Frontal cortex (tissue), 4 donors: ENCODE data around the gene TSPAN14. TPM values are rescaled to one million over a fixed set of nuclear protein-coding genes. Genes with fewer than 3 reads are reported as not detected.

Experiments
- DNase-seq, 2 donors: peaks; one replicate each; pipeline ENCODE4 v3.0.0; 2012; ENCODE audit warnings: low spot score in 2 of 2
- FAIRE-seq: peaks from 2 replicates; lab custom pipeline; 2012; peaks lifted over from hg19 to GRCh38; lab: Jason Lieb, UNC
- total RNA-seq: library from RNA; depleted of rRNA; stranded (reverse); fragments of >200 nt; gene quantifications from one replicate; pipeline ENCODE4 v1.2.3, GENCODE V29; 2014
- donor health status: control.
- donor health status: control.
- donor health status: control.

TSPAN14 gene
- total RNA-seq, 1 donor from 2014 or later: 17.9 TPM

DNA sequence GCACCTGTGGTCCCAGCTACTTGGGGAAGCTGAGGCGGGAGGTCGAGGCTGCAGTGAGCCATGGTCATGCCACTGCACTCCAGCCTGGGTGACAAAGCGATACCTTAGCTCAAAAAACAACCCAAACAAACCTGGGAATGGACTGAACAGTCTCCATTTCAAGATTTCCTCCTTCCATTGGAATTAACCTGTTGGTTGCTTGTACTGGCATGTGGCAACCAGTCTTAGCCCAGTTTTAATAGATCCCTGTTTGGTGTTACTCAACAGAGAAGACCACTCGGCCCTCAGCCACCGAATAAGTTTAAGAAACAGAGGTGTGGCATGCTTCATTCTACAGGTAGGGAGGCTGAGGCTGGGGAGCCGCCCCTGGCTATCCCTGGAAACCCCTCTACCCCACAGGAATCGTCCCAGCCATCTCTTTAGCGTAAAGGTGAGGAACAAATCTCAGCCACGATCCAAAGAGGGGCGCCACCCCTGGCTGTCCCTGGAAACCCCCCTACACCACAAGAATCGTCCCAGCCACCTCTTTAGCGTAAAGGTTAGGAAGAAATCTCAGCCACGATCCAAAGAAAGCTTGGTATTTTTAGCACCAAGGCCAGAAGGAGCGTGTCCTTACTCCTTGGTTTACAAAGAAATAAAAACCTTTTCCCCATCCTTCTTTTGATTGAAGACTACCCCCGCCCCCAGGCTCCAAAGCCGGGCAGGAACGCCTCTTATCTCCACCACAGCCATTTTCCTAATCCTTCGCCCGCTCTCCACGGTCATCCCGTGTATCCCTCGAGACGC, 861 bp upstream of the TSPAN14 start:
- FAIRE-seq: no peak
- no peak for DNase-seq

GRCh38 chr10:80454513-80455460, 677 bp downstream of the TSPAN14 start:
- DNase-seq: peak in 1 of 2 donors; percentile 61
- no peak for FAIRE-seq

GRCh38 chr10:80455461-80456349, 1.6 kb downstream of the TSPAN14 start:
- no peak for DNase-seq
- FAIRE-seq: no peak

GRCh38 chr10:80457554-80458262, 3.6 kb downstream of the TSPAN14 start:
- FAIRE-seq (no peak), DNase-seq (no peak)

- FAIRE-seq (no peak), DNase-seq (no peak)
Measured at GRCh38 chr10:80458263-80458625, 4.1 kb downstream of the TSPAN14 start.

GRCh38 chr10:80458638-80459037, 4.5 kb downstream of the TSPAN14 start:
- FAIRE-seq: no peak
- DNase-seq: no peak

DNA sequence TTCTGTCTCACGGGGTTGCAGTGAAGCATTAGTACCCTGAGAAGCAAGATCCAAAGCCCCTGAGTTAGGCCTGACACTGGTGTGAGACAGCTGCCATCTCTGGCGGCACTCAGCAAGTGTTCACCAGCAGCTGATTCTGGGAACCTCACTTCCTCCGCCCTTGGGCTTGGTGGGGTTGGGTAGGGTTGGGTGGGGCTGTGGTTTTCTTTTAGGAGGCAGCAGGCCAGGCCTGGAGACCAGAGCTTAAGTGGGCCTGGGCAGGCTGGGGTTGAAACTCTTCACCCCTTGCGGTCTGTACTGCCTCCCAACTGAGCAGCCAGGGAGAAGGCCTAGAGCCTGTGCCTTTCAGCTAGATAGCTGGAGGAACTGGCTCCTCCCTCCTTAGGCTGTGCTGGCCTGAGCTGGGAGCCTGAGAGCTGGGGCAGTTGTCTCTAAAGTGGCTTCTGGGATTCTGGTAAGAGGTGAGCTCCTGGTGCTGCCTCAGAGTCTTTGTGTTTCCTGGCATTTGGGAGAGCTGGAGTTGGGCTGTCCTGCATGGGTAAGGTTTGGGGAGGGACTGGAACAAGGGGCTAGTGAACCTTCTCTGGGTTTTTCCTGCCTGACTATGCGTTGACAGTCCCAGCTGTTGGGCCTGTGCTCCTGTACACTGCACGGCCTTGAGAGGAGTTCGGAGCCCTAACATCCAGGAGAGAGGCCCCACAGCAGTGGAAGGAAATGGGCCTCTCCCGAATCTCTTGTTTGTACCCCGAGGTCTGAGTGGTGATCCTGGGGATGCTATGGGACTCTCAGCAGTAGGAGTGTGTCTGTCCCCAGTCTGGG, 5.1 kb downstream of the TSPAN14 start:
- DNase-seq (no peak), FAIRE-seq (no peak)

DNA sequence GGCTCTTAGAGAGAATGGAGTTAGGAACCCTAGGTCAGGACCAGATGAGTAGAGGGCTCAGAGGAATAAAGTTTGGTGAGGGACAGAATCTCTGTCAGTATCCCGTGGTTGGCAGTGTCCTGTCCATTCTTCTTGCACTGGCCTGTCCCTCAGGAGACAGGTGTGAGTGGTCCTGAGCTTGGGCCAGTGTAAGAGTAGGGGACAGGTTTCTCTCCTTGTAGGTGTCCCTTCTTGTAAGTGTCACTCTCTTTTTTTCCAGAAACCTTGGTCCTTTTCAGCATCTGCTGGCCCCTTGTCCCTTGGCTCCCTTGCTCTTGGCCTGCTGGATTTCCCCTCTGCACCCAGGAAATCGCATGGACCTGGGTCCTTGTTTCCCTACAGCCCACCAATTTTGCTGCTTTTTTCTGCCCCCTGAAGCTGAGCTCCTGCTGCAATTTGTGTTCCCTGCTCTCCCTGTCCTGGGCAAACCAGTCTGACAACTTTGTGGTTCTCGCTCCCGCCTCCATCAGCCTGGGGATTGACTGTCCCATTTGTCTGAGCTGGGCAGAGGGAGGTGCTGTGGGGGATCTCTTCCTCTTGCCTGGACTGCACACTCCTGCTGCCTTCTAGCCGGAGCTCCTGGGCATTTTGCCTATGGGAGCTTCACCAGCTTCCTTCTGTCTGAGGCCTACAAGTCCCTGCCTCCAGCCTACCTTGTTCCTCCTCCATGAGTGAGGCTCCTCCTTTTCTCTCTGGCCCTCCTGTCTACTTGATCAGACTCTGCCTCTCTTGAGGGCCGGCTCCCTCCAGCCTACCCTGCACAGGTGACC, 6.5 kb downstream of the TSPAN14 start:
- no peak for DNase-seq
- no peak for FAIRE-seq

GRCh38 chr10:80461208-80462183, 7.4 kb downstream of the TSPAN14 start:
- DNase-seq (no peak), FAIRE-seq (no peak)

GRCh38 chr10:80462299-80462980, 8.3 kb downstream of the TSPAN14 start:
- DNase-seq (no peak), FAIRE-seq (no peak)

GRCh38 chr10:80462981-80463741, 9.1 kb downstream of the TSPAN14 start:
- DNase-seq (no peak), FAIRE-seq (no peak)

GRCh38 chr10:80463868-80464267, 9.8 kb downstream of the TSPAN14 start:
- no peak for DNase-seq
- no peak for FAIRE-seq

DNA sequence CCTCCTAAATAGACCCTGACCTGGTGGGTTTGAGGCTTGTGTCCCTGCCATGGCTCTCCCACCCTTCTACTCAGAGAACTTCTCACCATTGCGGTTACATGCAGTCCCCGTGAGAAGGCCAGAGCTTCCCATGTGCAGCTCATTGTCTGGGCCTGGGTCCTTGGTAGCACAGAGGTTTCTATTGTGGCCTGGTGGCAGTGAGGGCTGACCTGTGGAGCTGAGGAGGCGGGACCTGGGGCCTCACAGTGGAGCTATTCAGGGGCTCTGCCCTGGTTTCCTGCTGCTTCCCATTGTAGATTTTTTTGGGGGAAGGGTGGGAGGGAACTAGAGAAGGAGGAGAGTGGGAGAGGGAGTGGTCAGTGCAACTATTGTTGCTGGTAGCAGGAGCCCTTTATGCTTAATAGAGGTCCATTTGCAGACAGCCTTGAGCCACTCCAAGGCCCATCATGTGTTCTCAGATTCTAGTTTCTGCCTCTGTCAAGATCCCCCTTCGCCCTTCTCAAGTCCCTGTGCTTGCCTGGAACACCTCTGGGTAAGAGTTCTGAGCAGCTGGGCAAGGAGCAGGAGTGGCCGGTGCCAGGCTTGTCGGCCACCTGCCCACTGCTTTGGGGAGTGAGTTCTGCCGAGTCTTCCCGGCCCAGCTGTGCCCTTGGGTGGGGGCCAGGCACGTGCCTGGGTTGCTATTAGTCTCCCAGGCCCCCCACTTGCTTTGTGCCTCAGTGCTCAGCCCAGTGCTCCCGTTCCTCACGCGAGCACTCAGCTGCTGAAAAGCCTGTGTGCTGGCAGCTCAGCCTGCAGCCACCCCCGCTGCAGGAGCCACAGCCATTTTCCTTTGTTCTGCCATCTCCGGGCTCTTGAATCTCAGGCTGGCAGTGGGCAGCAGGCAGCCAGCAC, 10.7 kb downstream of the TSPAN14 start:
- no peak for FAIRE-seq
- peak; percentile 37 to 62 for DNase-seq

DNA sequence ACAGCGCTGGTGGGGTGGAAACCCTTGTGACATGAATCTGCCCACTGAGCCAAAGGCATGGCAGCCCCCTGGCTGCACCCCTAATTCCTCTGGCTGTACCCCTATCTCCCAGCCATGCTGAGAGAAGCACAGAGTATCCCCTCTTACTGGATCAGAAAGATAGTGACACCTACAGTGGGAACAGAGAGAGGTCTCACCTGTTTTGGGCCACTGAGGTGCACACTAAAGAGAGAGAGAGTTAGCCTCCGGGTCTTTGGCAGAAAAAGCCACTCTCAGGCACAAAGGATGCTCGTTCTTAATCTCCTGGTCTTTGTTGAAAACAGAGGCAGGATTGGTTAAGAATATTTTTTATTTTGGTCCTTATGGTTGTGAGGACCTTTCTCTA, 11.3 kb downstream of the TSPAN14 start:
- FAIRE-seq (no peak), DNase-seq (no peak)
